Brain microvascular endothelial cell (primary cell): ENCODE results near the gene KCNIP4.

ENCODE experiments used
- DNase-seq: peaks from one replicate; pipeline ENCODE4 v3.0.0-alpha.2; 2020
- H3K27ac ChIP-seq: fragments of 250-450 bp; sonication (Bioruptor Pico); 2 replicates; pipeline ENCODE4 v1.5.1; 2020; ENCODE audit warnings: mild to moderate bottlenecking, moderate library complexity
- H3K27me3 ChIP-seq: fragments of 250-450 bp; sonication (Bioruptor Pico); replicated peaks from 2 replicates; pipeline ENCODE4 v1.5.1; 2020; ENCODE audit warnings: mild to moderate bottlenecking
- H3K36me3 ChIP-seq: fragments of 250-450 bp; sonication (Bioruptor Pico); replicated peaks from 2 replicates; pipeline ENCODE4 v1.5.1; 2020; ENCODE audit warnings: mild to moderate bottlenecking
- H3K4me3 ChIP-seq: 2 replicates; pipeline ENCODE4 v1.5.1; 2011; ENCODE audit warnings: low read depth, mild to moderate bottlenecking, control low read depth, low read length, moderate library complexity
- CTCF ChIP-seq: IDR thresholded peaks from 2 replicates; pipeline ENCODE4 v1.5.1; 2011; ENCODE audit warnings: low read depth, mild to moderate bottlenecking, moderate library complexity, low read length, control low read depth, inconsistent platforms; ENCODE audit errors: missing control alignments
- in situ Hi-C: cut with HindIII; loops from 2 replicates; pipeline ENCODE4 v1.10.0; 2017; ENCODE audit warnings: low sequenced_read_pairs, low pct_ligation_motif_present

The KCNIP4 gene

GRCh38 chr4:21191317-21191716 lies 757.3 kb downstream of the KCNIP4 start:
- no peaks in the 10 kb centered on the region for H3K27me3 ChIP-seq

GRCh38 chr4:21184788-21185187 lies 763.8 kb downstream of the KCNIP4 start:
- DNase-seq, result no peak
- in situ Hi-C loops, result no loop called here

More at GRCh38 chr4:21191317-21191716, 757.3 kb downstream of the KCNIP4 start:
- Histone ChIP-seq H3K27ac (no peak overlapping the region), H3K4me3 (no peak overlapping the region), H3K36me3 (no peaks in the 10 kb centered on the region)
- DNase-seq, result no peak
- TF ChIP-seq CTCF, result no peak
- in situ Hi-C loops, result no loop called here

GRCh38 chr4:21181716-21182115 lies 766.9 kb downstream of the KCNIP4 start:
- in situ Hi-C loops, result no loop called here
- Histone ChIP-seq H3K36me3 (no peaks in the 10 kb centered on the region), H3K27ac (no peak overlapping the region), H3K4me3 (no peak overlapping the region), H3K27me3 (no peaks in the 10 kb centered on the region)
- DNase-seq, result no peak
- no peak for TF ChIP-seq CTCF

More at GRCh38 chr4:21184788-21185187, 763.8 kb downstream of the KCNIP4 start:
- H3K4me3 ChIP-seq, result no peak overlapping the region
- no peak for TF ChIP-seq CTCF
- no peaks in the 10 kb centered on the region for H3K27me3 ChIP-seq
- no peak overlapping the region for H3K27ac ChIP-seq
- H3K36me3 ChIP-seq, result no peaks in the 10 kb centered on the region

GRCh38 chr4:21177871-21178270 lies 770.7 kb downstream of the KCNIP4 start:
- DNase-seq, result no peak
- no peaks in the 10 kb centered on the region for H3K36me3 ChIP-seq
- no peak overlapping the region for H3K4me3 ChIP-seq
- H3K27me3 ChIP-seq, result no peaks in the 10 kb centered on the region
- H3K27ac ChIP-seq, result no peak overlapping the region
- no peak for TF ChIP-seq CTCF
- in situ Hi-C loops, result no loop called here

- in situ Hi-C loops, result no loop called here
- DNase-seq, result no peak
- Histone ChIP-seq H3K27ac (no peak overlapping the region), H3K27me3 (no peaks in the 10 kb centered on the region), H3K4me3 (no peak overlapping the region), H3K36me3 (no peaks in the 10 kb centered on the region)
- TF ChIP-seq CTCF, result no peak
Observed at GRCh38 chr4:21177092-21177491, 771.5 kb downstream of the KCNIP4 start.

- H3K27me3 ChIP-seq, result no peaks in the 10 kb centered on the region
- DNase-seq, result no peak
- no peaks in the 10 kb centered on the region for H3K36me3 ChIP-seq
- TF ChIP-seq CTCF, result no peak
- in situ Hi-C loops, result no loop called here
- H3K4me3 ChIP-seq, result no peak overlapping the region
- no peak overlapping the region for H3K27ac ChIP-seq
Observed at GRCh38 chr4:21167711-21168110, 780.9 kb downstream of the KCNIP4 start.
